C4-2B (cell line): Measurements from ENCODE around the gene DBNDD2.

Source experiments
- ZFX ChIP-seq: fragments of 450-650 bp; IDR thresholded peaks from 2 replicates; pipeline ENCODE4 v1.6.1; 2017
- TF ChIP-seq, protein P1 (sequence below): fragments of 450-650 bp; conservative IDR thresholded peaks from 2 replicates; pipeline ENCODE4 v1.5.1; 2017; ENCODE audit warnings: mild to moderate bottlenecking

DNA sequence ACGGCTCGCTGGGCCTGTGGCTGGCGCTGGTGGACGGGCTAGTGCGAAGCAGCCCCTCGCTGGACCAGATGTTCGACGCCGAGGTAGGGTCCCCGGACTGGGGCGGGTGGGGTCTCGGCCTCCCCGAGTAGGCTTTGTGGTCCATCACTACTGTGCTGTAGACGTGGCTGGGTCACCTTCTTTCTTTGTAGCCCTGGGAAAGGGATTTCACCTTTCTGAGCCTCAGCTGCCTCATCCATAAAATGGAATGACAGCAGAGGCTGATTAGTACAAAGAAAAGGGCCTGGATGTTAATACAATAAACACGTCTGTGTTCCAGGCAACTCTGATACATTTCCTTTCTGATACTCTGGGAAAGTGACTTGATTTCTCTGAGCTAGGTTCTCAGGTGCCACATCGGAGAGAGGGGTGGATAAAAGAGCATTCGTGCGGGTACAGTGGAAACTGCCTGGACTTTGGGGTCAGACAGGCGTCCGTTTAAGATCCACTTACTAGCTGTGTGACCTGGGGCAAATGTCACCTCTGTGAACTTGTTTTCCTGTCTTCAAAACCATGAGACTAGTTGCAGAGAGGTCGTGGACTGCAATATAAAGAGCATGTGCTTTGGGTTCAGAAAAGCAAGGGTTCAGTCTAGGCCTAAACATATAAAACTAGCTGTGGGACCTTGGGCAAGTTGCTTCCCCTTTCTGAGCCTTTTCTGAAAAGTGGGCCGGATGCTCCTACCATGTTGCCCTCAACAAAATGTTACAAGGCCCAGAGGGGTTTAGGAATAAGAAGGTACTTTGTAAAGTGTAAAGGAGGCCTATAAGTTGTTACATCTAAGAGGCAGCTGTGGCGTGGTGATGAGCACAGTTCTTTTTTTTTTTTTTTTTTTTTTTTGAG, 44.2 kb upstream of the DBNDD2 start:
- TF ChIP-seq, protein P1, sequence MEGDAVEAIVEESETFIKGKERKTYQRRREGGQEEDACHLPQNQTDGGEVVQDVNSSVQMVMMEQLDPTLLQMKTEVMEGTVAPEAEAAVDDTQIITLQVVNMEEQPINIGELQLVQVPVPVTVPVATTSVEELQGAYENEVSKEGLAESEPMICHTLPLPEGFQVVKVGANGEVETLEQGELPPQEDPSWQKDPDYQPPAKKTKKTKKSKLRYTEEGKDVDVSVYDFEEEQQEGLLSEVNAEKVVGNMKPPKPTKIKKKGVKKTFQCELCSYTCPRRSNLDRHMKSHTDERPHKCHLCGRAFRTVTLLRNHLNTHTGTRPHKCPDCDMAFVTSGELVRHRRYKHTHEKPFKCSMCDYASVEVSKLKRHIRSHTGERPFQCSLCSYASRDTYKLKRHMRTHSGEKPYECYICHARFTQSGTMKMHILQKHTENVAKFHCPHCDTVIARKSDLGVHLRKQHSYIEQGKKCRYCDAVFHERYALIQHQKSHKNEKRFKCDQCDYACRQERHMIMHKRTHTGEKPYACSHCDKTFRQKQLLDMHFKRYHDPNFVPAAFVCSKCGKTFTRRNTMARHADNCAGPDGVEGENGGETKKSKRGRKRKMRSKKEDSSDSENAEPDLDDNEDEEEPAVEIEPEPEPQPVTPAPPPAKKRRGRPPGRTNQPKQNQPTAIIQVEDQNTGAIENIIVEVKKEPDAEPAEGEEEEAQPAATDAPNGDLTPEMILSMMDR = no peak
- no peak for TF ChIP-seq ZFX
